ENCODE measurements around the gene KDM6A.
"Not testable (repeated sequence)": the region's sequence is repeated elsewhere in the genome, so short reads cannot be mapped to it uniquely, and the experiment has no call there.

Gene KDM6A

DNA sequence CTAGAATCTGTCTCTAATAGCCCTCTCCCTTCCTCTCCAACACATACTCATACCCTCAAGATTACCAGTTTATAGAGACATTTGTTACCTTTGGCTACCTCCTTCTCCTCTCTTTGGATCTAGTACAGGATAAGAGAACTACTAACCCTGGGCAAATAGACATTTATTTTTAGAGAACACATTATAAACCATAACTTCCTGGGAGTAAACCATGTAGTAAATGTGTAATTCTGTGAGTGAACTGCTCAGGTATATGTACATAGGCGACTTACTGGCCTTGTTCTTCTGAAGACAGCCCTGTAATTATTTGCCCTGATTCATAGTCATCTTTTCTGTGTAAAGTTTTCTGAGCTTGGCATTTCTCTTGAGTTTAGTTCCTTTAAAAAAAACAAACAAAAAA lies 94.2 kb downstream of the KDM6A start:
- no peak for DNase-seq

- DNase-seq, result no peak
These were observed 97.7 kb downstream of the KDM6A start for GRCh38 chrX:44970709-44971108.

- no peak for DNase-seq
These were observed 98.7 kb downstream of the KDM6A start for GRCh38 chrX:44971674-44972073.

DNA sequence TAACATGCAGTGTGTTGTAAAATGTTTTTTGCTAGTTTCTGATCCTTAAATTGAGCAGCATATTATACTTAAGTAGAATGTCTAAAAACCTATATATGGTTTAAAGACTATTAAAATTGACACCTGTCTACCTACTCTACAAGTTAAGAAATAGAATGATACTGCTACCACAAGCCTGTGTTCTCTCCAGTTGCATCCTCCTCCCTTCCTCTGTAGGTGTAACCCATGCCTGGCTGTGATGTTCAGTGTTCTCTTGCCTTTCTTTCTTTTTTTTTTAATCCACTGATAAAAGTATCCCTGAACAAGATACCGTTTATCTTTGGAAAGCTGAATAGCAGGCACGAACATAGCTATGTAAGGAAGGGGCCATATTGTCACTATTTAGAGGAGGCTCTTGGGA lies 99.1 kb downstream of the KDM6A start:
- no peak for DNase-seq

DNA sequence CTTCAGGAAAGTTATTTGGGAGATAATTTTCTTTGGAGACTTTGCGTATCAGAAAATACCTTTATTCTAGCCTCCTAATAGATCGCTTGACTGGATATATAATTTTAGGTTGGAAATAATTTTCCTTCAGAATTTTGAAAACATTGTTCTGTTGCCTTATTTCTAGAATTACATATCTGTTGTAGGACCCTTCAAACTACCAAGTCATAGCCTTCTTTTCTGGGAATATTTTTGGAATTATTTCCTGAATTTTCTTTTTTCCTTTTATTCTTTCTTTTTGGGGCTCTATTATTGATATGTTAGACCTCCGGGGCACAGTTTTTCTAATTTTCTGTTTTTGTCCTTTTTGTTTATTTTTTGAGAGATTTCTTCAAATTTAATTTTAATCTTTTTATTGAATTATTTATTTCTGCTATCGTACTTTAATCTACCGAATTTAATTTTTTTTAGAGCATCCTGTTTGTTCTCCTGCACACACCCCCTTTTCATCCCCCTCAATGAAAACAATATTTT lies 100.5 kb downstream of the KDM6A start:
- DNase-seq, result no peak

- no peak for DNase-seq
These were observed 101.5 kb downstream of the KDM6A start for GRCh38 chrX:44974451-44974850.

- no peak for DNase-seq
These were observed 102.8 kb downstream of the KDM6A start for GRCh38 chrX:44975666-44976263.

- no peak for DNase-seq
These were observed 106.0 kb downstream of the KDM6A start for GRCh38 chrX:44978976-44979375.

DNA sequence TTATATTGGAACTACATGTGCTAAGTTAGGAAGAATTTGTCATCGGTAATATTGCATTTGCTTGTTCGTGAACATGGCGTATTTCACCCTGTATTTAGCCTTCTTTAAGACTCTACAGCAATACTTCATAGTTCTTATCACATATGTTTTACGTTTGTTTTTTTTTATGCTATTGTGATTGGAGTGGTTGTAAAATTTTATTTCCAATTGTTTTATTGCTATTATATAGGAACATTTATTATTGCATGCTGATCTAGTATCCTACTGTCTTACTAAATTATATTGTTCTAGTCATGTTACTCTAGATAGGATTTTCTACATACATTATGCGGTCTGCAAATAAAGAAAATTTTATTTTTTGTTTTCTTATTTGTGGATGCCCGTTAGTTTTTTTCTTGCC lies 107.4 kb downstream of the KDM6A start:
- DNase-seq, result no peak

DNA sequence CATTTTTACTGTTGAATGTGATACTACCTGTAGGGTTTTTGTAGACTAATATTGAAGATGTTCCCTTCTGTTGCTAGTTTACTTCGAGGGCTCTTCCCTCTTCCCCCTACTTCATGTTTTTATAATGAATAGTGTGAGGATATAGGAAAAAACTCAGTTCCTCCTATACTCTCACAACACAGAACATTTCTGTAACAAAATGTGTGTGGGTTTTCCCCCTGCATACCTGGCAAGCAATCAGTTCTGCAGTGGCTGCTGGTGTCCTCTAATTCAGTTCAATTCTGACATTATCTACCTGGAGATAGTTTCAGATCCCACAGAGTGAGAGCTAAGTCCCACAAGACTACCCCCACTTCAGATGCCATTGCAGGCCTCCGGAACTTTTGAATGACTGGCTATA lies 107.9 kb downstream of the KDM6A start:
- no peak for DNase-seq

DNA sequence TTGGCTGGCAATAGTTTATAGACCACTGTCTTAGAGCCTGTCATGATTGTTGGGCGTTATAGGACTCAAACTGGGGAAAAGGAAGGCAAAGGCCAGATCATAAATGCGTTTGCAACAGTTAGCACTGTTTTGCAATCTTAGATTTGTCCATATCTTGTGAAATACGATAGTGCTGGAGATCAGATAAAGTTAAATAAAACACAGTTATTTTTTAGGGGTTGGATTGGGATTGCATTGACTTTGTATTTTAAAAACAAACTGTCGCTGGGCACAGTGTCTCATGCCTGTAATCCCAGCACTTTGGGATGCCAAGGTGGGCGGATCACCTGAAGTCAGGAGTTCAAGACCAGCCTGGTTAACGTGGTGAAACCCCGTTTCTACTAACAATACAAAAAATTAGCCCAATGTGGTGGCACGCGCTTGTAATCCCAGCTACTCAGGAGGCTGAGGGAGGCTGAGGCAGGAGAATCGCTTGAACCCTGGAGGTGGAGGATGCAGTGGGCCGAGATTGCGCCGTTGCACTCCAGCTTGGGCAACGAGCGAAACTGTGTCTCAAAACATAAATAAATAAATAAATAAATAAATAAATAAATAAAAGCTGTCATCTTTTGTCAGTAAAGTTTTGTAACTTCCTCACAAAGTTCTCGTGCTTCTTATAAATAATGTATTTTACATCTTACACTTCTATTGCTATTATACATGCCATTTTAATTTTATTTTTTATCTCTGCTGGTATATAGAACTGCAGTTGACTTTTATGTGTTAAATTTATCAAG lies 117.2 kb downstream of the KDM6A start:
- no peak for DNase-seq

DNA sequence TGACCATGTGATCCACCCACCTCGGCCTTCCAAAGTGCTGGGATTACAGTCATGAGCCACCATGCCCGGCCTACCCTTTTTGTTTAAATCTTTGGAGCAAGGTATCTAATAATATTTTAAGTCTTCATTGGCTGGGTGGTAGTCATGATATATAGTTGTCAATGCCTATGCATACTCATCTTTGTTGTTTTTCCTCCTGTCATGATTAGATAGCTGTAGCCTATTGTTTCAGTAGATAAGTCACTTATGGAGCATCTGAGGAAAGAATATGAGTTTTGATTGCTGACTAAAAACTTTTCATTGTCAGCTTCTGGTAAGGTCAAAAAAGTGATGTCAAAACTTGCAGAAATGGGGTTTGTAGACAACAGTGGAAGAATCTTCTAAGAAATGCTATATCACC lies 119.8 kb downstream of the KDM6A start:
- no peak for DNase-seq

GRCh38 chrX:44996277-44996676 lies 123.3 kb downstream of the KDM6A start:
- DNase-seq, result no peak

DNA sequence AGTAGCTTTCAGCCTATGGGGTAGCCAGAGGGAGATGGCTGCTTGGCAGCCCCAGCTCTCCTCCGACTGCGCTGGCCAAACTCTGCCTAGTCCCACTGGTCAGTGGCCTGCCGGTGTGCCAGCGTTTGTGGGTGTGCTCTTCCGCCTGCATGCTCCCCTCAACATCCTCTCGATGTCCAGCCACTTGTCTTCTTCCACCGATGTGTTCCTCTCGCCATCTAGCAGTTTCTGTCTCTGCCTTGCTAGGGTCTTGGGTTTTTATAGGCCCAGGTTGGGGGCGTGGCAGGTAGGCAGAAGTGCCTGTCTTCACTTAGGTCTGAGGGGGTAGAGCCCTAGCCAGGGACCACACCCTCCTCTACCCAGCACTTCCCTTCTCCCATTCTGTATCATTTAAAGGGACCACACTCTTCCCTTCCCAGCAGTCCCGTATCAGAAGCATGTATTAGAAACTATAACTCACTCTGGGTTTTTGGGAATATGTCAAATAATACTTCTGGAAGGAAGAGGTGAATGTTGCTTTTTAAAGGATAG lies 124.4 kb downstream of the KDM6A start:
- no peak for DNase-seq

DNA sequence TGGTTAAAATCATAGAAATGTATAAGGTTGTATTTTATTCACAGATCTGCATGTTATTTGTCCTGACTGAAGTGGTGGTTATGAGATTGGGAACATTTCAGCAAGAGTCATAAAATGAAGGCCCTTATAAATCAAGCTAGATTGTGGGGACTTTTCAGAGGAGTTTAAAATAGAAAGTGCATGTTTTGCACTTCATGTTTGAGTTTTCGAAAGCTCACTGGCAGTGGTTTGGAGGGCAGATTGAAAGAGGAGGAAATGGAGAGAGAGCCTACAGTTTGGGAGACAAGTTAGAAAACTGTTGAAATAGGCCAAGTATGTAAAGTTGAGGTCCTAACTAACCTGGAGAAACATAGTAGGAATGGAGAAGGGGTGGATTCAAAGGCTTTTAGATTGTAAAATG lies 124.9 kb downstream of the KDM6A start:
- DNase-seq, result no peak

DNA sequence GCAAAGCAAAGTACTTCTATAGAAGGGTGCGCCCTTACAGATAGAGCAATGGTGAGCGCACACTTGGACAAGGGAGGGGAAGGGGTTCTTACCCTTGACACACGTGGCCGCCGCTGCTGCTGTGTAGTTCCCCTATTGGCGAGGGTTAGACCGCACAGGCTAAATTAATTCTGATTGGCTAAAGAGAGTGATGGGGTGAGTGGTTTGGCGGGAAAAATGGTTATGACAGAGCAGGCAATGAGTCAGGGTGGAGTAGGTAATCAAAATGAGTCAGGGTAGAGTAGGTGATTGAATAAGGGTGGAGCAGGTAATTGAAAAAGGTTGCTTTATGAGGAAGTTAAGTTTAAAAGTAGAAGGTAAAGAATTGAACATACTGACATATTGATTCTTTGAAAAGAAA lies 126.2 kb downstream of the KDM6A start:
- DNase-seq, result not testable (repeated sequence)

GRCh38 chrX:44999872-45000271 lies 126.9 kb downstream of the KDM6A start:
- not testable (repeated sequence) for DNase-seq

DNA sequence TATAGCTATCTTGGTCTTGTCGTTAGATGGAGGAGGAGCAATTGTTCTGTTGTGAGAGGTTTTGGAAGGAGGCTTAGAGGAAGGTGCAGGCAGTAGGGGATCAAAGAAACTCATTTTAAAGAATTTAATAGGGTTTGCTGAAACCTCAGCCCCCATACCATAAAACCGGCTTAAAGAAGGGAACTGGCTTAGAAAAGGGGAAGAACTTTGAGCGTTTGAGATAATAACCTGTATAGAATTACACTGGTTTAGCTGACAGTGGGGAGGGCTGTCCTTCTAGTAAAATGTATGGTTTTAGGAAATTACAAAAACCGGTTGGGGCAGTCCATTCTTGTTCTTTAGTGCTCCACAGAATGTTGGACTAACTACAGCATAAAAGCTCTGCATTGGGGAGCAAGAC lies 128.1 kb downstream of the KDM6A start:
- DNase-seq, result no peak

DNA sequence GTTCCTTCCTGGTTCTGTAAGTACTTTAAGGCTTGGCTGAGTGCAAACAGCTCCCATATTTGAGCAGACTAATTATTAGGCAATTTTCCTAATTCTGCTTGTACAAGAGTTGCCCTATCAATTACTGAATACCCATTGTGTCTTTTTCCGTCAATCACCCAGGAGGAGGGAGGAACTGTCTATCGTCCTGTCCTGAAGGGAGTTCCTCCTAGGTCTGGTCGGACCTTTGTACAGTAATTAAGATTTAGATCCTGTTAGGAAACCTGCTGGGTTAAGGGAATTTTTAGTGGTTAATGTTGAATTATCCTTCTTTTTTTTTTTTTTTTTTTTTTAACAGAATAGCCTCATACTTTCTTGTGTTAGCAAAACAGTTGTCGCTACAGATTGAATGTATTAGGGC lies 130.1 kb downstream of the KDM6A start:
- DNase-seq, result no peak

DNA sequence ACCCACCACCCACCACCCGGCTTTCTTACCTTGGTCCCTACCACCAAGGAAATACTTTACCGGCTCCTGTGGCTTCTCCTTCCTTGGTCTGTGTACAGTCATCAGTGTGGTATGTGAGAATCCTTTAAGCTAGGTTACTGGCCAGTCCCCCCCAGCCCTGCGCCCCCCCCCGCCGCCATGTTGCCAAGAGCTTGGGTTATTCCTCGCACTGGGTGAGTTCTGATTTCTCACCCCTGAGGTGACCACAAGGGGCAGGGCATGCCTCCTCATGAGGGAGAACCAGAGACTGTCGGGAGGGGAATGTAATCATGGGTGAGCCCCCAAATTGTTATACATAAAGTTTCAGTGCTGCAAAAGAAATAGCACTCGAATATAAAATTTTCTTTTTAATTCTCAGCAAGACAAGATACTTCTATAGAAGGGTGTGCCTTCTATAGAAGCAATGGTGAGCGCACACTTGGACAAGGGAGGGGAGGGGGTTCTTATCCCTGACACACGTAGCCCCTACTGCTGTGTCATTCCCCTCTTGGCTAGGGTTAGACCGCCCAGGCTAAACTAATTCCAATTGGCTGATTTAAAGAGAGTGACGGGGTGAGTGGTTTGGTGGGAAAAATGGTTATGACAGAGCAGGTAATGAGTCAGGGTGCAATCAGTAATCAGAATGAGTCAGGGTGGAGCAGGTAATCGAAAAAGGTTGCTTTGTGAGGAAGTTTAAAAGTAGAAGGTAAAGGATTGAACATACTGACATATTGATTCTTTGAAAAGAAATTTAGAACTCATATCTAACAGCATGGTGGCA lies 133.2 kb downstream of the KDM6A start:
- DNase-seq, result no peak

GRCh38 chrX:45007598-45007997 lies 134.6 kb downstream of the KDM6A start:
- no peak for DNase-seq

- DNase-seq, result no peak
These were observed 136.5 kb downstream of the KDM6A start for GRCh38 chrX:45009371-45010000.

DNA sequence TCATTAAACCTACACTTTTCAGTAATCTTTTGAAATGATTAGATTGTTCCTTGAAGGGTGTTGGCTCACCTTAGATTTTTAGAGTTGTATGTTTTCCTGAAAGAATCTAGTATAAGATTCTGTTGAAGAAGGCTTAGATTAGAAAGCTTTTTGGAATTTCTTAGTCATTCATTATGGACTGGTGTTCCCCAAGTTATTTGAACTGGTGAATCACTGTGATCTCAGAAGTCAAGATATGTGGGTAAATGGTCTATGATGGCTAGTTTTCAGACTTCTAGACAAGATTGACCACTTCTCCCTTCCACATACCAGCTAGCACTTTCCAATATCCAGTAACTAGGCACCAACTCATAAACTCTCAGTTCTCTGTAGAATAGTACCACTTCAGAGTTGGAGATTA lies 138.1 kb downstream of the KDM6A start:
- DNase-seq, result no peak
